Keratinocyte (primary cell): ENCODE data around the gene CDC42SE2.

ENCODE experiments used
- EZH2 ChIP-seq: IDR thresholded peaks from one replicate; pipeline ENCODE4 v1.6.1; 2012; ENCODE audit warnings: inconsistent platforms, mild to moderate bottlenecking, low read length, moderate library complexity
- TF ChIP-seq, protein P1 (sequence below), 3 experiments: IDR thresholded peaks in 1 of 3; conservative IDR thresholded peaks in 1 of 3; optimal IDR thresholded peaks in 1 of 3; 2 replicates in 2 of 3; 3 replicates in 1 of 3; pipeline versions ENCODE3 to v1.5.1; 2011; ENCODE audit warnings: low read length in 3 of 3, mild to moderate bottlenecking in 3 of 3, moderate library complexity in 2 of 3, control low read depth in 1 of 3, inconsistent platforms in 1 of 3; ENCODE audit not compliant: insufficient read depth in 2 of 3; ENCODE audit errors: extremely low read depth in 1 of 3

DNA sequence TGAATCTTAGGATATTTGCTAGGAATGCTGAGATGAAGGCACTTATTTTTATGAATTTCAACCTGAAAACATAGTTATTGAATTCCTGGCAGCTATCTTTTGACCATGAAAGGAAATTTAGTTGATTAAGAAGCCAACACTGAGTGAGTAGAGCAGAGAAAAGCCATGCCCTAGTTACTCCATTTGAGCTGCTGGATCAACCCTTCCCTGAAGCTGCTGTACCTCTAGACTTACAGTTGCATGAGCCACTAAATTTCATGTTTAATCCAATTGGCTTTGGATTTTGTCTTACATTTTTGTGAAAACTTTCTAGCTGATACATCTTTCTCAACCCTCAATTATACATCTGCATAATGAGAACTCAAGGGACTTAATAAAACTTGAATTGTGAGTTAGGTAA, 54.6 kb downstream of the CDC42SE2 start:
- TF ChIP-seq, protein P1, sequence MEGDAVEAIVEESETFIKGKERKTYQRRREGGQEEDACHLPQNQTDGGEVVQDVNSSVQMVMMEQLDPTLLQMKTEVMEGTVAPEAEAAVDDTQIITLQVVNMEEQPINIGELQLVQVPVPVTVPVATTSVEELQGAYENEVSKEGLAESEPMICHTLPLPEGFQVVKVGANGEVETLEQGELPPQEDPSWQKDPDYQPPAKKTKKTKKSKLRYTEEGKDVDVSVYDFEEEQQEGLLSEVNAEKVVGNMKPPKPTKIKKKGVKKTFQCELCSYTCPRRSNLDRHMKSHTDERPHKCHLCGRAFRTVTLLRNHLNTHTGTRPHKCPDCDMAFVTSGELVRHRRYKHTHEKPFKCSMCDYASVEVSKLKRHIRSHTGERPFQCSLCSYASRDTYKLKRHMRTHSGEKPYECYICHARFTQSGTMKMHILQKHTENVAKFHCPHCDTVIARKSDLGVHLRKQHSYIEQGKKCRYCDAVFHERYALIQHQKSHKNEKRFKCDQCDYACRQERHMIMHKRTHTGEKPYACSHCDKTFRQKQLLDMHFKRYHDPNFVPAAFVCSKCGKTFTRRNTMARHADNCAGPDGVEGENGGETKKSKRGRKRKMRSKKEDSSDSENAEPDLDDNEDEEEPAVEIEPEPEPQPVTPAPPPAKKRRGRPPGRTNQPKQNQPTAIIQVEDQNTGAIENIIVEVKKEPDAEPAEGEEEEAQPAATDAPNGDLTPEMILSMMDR (optimal IDR thresholded peaks at IDR 0.05 in 1 of 3, IDR thresholded peaks at IDR 0.05 in 1 of 3, conservative IDR thresholded peaks at IDR 0.05 in 1 of 3; ENCODE audit: extremely low read depth in 1 of 3, insufficient read depth in 2 of 3, low read length in 3 of 3) = no peak
- no peak for TF ChIP-seq EZH2
